Stimulated activated CD8-positive, alpha-beta memory T cell treated with anti-CD3 and anti-CD28 coated beads, Interleukin-12 subunit alpha, Interleukin-12 subunit beta, amount 100 ng/mL, for 1 hour (primary cell): Measurements from ENCODE around the gene PPHLN1.
A peak's percentile ranks its signal among the peaks of the same experiment; 100 is the strongest.

Experiments used
- DNase-seq: peaks from one replicate; pipeline ENCODE4 v3.0.0-alpha.2; 2020; ENCODE audit warnings: low read depth

The PPHLN1 gene

DNA sequence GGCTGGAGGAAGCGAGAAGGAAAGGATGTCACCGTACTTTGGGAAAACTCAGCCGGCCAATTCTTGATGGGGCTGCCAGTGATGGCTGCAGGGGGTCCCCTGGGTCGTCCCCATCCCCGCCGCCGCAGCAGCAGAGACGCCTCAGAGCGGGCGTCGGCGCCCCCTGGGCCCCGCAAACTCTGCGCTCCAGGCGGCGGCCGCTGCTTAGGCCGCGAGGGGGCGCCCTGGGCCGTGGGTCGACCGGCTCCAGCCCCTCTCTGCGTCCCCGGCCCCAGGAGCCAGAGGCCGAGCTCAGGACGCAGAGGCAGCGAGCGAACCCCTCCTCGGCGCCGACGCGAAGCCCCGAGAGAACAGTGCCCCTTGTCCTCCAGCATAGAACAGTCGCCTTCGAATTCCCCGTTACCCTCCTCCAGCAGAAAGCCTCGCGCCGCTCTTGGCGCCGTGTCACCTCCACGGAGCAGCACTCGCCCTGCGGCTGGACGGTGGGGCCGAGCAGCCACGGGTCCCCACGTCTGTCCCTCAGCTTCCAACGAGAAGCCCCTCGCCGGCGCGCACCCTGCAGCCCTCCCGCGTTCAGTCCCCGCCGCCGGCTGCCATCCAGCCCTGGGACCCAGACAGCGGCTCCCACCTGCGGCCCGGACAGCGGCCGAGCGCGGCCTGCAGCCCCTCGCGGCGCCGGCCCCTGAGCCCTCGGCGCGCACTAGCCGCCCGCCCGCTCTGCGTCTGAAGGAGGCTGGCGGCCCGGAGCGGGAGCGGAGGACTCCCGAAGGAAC is 157.0 kb downstream of the PPHLN1 start:
- peak; percentile 19 for DNase-seq

DNA sequence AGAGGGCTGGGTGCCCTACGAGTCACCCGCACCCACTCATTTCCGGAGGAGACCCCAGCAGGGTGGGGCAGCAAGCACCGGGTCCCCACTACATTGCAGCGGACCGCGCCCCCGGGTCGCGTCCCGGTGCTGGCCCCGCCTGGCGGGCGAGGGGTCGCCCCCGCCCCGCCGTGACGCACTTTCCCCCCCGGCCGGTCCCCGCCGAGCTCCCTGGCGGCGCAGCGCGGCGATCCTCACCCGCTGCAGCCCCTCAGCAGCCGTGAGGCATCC is 157.5 kb downstream of the PPHLN1 start:
- no peak for DNase-seq

- no peak for DNase-seq
Observed at GRCh38 chr12:42484996-42485395, 159.0 kb downstream of the PPHLN1 start.

DNA sequence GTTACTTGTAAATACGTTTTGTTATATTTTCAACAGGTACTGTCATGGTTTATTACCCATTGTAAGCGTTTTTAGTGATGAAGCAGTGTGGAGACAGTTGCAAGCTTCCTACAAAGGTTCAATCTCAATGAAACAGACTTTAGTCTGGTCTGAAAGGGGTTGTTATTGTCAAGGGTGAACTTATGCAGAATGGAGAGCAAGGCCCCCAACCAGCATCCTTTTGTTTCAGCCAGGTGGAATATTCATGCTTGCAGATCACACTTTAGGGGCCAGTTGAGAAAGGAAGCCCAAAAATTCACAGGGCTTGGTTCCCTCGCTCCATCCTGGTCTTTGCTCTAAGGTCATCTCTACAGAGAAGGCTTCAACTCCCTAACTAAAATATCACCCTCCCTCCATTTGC is 159.9 kb downstream of the PPHLN1 start:
- no peak for DNase-seq

DNA sequence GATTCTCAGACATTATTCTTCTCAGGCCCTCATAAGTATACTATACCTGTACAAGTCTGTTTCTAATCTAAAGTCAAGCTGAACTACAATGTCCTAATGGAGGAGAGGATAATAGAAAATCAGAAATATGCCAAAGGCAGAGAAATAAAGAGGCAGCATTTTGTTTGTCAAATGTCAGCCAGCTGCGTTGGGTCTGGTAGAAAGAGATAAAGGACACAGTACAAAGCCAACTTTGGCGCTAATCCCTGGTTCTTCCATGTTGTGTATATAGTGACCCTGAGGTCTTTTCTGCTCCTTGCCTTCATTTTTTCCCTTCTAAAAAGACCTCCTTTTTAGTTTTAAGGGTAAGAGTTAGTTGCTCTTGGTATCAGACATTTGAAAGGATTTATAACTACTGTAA is 160.4 kb downstream of the PPHLN1 start:
- no peak for DNase-seq

GRCh38 chr12:42490261-42490842 is 164.4 kb downstream of the PPHLN1 start:
- no peak for DNase-seq
